Measurements from ENCODE around the gene SYVN1. TPM values are rescaled to one million over a fixed set of nuclear protein-coding genes. Genes with fewer than 3 reads are reported as not detected.

The SYVN1 gene
- total and polyA plus RNA-seq, 11 donors, result 13.9 to 65.8 (median 28.2) TPM

GRCh38 chr11:65113839-65114238, 20.5 kb downstream of the SYVN1 start:
- intact Hi-C loops (cut with DNase I), result loop anchor here in 8 of 10 donors (5.0 to 10.0 kb wide), 9 partner anchors 68 to 413 kb away; partner anchors contain the start of genes CAPN1 (in 3 of the 8), ARL2 (in 2 of the 8), CDC42BPG (in 2 of the 8) and DPF2 (in 1 of the 8)
- 48 to 63% (median 58%) methylated on average over 6 of the region's 6 CpGs for WGBS, 4 donors
- TF ChIP-seq CTCF (IDR thresholded peaks at IDR 0.05) (no peak), POLR2A (IDR thresholded peaks at IDR 0.05) (no peak)
- H3K27ac ChIP-seq, result peak overlapping the region in 6 of 12 donors; percentile 68 to 84 (median 78)
- peak overlapping the region in 5 of 12 donors; percentile 47 to 90 (median 66) for H3K4me3 ChIP-seq
- no peak for ATAC-seq
- peaks cover 0 to 33% (median 22%) of the 10 kb centered on the region in 9 donors for H3K36me3 ChIP-seq
- peak in 2 of 5 donors; percentile 6 to 17 for DNase-seq
- peaks cover 0 to 70% (median 49%) of the 10 kb centered on the region in 12 donors for H3K4me1 ChIP-seq
- peaks cover 0 to 5% (median 0%) of the 10 kb centered on the region in 9 donors for H3K27me3 ChIP-seq
- no peaks in the 10 kb centered on the region for H3K9me3 ChIP-seq

- WGBS, 4 donors, result 14 to 25% (median 17%) methylated on average over 14 of the region's 14 CpGs
- Histone ChIP-seq H3K4me3 (peak overlapping the region in 11 of 12 donors; percentile 38 to 90 (median 62)), H3K27ac (peak overlapping the region in 10 of 12 donors; percentile 52 to 86 (median 79)), H3K36me3 (peaks cover 0 to 33% (median 22%) of the 10 kb centered on the region in 9 donors), H3K27me3 (peaks cover 0 to 5% (median 0%) of the 10 kb centered on the region in 9 donors), H3K4me1 (peaks cover 0 to 69% (median 49%) of the 10 kb centered on the region in 12 donors), H3K9me3 (no peaks in the 10 kb centered on the region)
- ATAC-seq, result no peak
- intact Hi-C loops (cut with DNase I), result loop anchor here in 8 of 10 donors (5.0 to 10.0 kb wide), 9 partner anchors 69 to 414 kb away; partner anchors contain the start of genes CAPN1 (in 3 of the 8), ARL2 (in 2 of the 8), CDC42BPG (in 2 of the 8) and DPF2 (in 1 of the 8)
- TF ChIP-seq POLR2A (IDR thresholded peaks at IDR 0.05), result no peak
- TF ChIP-seq CTCF (IDR thresholded peaks at IDR 0.05), result no peak
- DNase-seq, result peak in 2 of 5 donors; percentile 19 to 35
These were observed 21.0 kb downstream of the SYVN1 start for GRCh38 chr11:65113361-65113756.

- H3K27me3 ChIP-seq, result peaks cover 0 to 5% (median 0%) of the 10 kb centered on the region in 9 donors
- peaks cover 0 to 64% (median 46%) of the 10 kb centered on the region in 12 donors for H3K4me1 ChIP-seq
- peak; percentile 76 to 92 (median 82) for TF ChIP-seq CTCF (IDR thresholded peaks at IDR 0.05)
- TF ChIP-seq POLR2A (IDR thresholded peaks at IDR 0.05), result no peak
- H3K36me3 ChIP-seq, result peaks cover 0 to 34% (median 25%) of the 10 kb centered on the region in 9 donors
- peak overlapping the region; percentile 38 to 90 (median 61) for H3K4me3 ChIP-seq
- DNase-seq (peak; percentile 46 to 85 (median 66)), ATAC-seq (peak; percentile 0 to 56 (median 37))
- H3K9me3 ChIP-seq, result no peaks in the 10 kb centered on the region
- WGBS, 4 donors, result 1 to 3% (median 1%) methylated on average over 18 to 57 of the region's 57 CpGs
- H3K27ac ChIP-seq, result peak overlapping the region in 11 of 12 donors; percentile 52 to 86 (median 79)
- intact Hi-C loops (cut with DNase I), result loop anchor here in 8 of 10 donors (5.0 to 10.0 kb wide), 9 partner anchors 70 to 415 kb away; partner anchors contain the start of genes CAPN1 (in 3 of the 8), ARL2 (in 2 of the 8), CDC42BPG (in 2 of the 8) and DPF2 (in 1 of the 8)
These were observed 21.6 kb downstream of the SYVN1 start for GRCh38 chr11:65112546-65113360.

All from heart left ventricle (tissue), 16 donors.